Measurements from ENCODE around the gene CCDC3.

DNA sequence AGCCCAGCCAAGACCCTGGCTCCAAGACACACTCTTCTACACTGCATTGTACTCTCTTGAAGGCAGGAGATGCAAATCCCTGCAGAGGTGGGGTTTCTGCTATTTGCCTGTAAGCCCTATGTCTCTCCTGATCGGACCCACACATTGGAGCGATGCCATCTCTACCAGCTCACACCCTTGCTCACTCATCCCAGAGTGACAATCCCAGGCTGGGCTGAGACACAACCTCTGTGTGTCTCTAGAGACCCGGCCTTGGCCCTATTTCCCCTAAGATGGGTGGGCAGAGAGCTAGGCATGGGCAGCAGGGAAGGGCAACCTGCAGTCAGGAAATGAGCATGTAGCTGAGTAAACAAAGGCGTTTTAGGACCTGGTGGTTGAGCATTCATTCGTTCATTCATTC, 25.6 kb downstream of the CCDC3 start:
- TF ChIP-seq CTCF (IDR thresholded peaks at IDR 0.05) (no peak), POLR2A (IDR thresholded peaks at IDR 0.05) (no peak)
